Gastrocnemius medialis (tissue), 4 donors: Measurements from ENCODE around the gene MRPL27.

Experiments
- POLR2A ChIP-seq, 2 donors: fragments of 450-650 bp; IDR thresholded peaks; one replicate each; pipeline ENCODE4 v1.6.1; 2017; ENCODE audit warnings: antibody characterized with exemption in 2 of 2, mild to moderate bottlenecking in 2 of 2, moderate library complexity in 2 of 2
- TF ChIP-seq, protein P1 (sequence below), 5 experiments: fragments of 450-650 bp in 3 of 5; fragments of 200-600 bp in 2 of 5; sonication (generic) in 2 of 5; IDR thresholded peaks in 4 of 5; conservative IDR thresholded peaks in 1 of 5; 1 replicate in 4 of 5; 2 replicates in 1 of 5; pipeline ENCODE4 v1.5.1; 2016 to 2019; ENCODE audit warnings: antibody characterized with exemption in 5 of 5, mild to moderate bottlenecking in 3 of 5, moderate library complexity in 3 of 5

GRCh38 chr17:50363217-50364060 lies 9.5 kb downstream of the MRPL27 start:
- TF ChIP-seq, protein P1, sequence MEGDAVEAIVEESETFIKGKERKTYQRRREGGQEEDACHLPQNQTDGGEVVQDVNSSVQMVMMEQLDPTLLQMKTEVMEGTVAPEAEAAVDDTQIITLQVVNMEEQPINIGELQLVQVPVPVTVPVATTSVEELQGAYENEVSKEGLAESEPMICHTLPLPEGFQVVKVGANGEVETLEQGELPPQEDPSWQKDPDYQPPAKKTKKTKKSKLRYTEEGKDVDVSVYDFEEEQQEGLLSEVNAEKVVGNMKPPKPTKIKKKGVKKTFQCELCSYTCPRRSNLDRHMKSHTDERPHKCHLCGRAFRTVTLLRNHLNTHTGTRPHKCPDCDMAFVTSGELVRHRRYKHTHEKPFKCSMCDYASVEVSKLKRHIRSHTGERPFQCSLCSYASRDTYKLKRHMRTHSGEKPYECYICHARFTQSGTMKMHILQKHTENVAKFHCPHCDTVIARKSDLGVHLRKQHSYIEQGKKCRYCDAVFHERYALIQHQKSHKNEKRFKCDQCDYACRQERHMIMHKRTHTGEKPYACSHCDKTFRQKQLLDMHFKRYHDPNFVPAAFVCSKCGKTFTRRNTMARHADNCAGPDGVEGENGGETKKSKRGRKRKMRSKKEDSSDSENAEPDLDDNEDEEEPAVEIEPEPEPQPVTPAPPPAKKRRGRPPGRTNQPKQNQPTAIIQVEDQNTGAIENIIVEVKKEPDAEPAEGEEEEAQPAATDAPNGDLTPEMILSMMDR (IDR thresholded peaks at IDR 0.05 in 4 of 5, conservative IDR thresholded peaks at IDR 0.05 in 1 of 5), result no peak
- no peak for TF ChIP-seq POLR2A (IDR thresholded peaks at IDR 0.05)
